Measurements from ENCODE around the gene APLNR. TPM values are rescaled to one million over a fixed set of nuclear protein-coding genes. Genes with fewer than 3 reads are reported as not detected.

The APLNR gene
- polyA plus RNA-seq, 3 donors: not detected

DNA sequence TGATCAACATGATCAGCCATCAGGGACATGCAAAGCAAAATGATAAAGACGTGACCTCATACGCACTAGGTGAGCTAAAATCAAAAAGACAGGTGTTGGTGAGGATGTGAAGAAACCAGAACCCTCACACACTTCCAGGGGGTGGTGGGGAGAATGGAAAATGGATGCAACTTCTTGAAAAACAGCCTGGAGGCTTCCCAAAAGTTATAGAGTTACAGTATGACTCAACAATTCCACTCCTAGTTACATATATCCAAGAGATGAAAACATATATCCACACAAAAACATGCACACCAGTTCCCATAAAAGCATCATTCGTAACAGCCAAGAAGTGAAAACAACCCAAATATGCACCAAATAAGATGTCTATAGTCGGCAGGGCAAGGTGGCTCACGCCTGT lies 42.1 kb upstream of the APLNR start:
- H3K27ac ChIP-seq (ENCODE audit: low read depth in 1 of 2, low read length in 2 of 2): no peak overlapping the region
- H3K36me3 Mint-ChIP-seq: no peaks in the 10 kb centered on the region
- TF ChIP-seq, protein P1, sequence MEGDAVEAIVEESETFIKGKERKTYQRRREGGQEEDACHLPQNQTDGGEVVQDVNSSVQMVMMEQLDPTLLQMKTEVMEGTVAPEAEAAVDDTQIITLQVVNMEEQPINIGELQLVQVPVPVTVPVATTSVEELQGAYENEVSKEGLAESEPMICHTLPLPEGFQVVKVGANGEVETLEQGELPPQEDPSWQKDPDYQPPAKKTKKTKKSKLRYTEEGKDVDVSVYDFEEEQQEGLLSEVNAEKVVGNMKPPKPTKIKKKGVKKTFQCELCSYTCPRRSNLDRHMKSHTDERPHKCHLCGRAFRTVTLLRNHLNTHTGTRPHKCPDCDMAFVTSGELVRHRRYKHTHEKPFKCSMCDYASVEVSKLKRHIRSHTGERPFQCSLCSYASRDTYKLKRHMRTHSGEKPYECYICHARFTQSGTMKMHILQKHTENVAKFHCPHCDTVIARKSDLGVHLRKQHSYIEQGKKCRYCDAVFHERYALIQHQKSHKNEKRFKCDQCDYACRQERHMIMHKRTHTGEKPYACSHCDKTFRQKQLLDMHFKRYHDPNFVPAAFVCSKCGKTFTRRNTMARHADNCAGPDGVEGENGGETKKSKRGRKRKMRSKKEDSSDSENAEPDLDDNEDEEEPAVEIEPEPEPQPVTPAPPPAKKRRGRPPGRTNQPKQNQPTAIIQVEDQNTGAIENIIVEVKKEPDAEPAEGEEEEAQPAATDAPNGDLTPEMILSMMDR (IDR thresholded peaks at IDR 0.05): no peak
- peaks cover 14% of the 10 kb centered on the region in 2 donors for H3K4me1 ChIP-seq (ENCODE audit: control insufficient read depth in 1 of 2, insufficient read depth in 2 of 2, low read length in 2 of 2)
- H3K4me3 ChIP-seq (replicated peaks in 1 of 3; ENCODE audit: low read depth in 2 of 3, low read length in 3 of 3): no peak overlapping the region
- no peak overlapping the region for H3K9ac ChIP-seq (ENCODE audit: insufficient read depth, low read length, poor library complexity, severe bottlenecking)
- H3K27ac Mint-ChIP-seq: no peak overlapping the region
- DNase-seq: no peak
- intact Hi-C loops (cut with micrococcal nuclease): no loop called here
- no peak overlapping the region for H2AFZ ChIP-seq (ENCODE audit: insufficient read depth, low read depth, low read length, poor library complexity, severe bottlenecking)
- peaks cover 17% of the 10 kb centered on the region for H3K4me1 Mint-ChIP-seq
- H3K27me3 Mint-ChIP-seq (ENCODE audit: low read depth in 3 of 3): peaks cover 9 to 15% (median 9%) of the 10 kb centered on the region in 3 donors
- H4K20me1 ChIP-seq (ENCODE audit: insufficient read depth, low read length): no peaks in the 10 kb centered on the region
- 100% methylated on average over 2 of the region's 5 CpGs for WGBS (ENCODE audit: insufficient coverage)
- H3K9me3 ChIP-seq (replicated peaks in 1 of 2; ENCODE audit: control insufficient read depth in 1 of 2, insufficient read depth in 1 of 2, low read length in 2 of 2): no peaks in the 10 kb centered on the region
- no peaks in the 10 kb centered on the region for H3K79me2 ChIP-seq (ENCODE audit: insufficient read depth, low read length)
- peaks cover 0 to 2% of the 10 kb centered on the region in 2 donors for H3K27me3 ChIP-seq (ENCODE audit: control insufficient read depth in 2 of 2, insufficient read depth in 2 of 2, low read length in 2 of 2)
- peaks cover 0 to 10% (median 3%) of the 10 kb centered on the region in 7 donors for H3K9me3 Mint-ChIP-seq
- H3K4me3 Mint-ChIP-seq: no peak overlapping the region
- no peak overlapping the region for H3K4me2 ChIP-seq (replicated peaks; ENCODE audit: extremely low read depth, low read length, poor library complexity, severe bottlenecking)
- H3K36me3 ChIP-seq (replicated peaks in 1 of 2; ENCODE audit: control insufficient read depth in 1 of 2, insufficient read depth in 2 of 2, low read length in 2 of 2): no peaks in the 10 kb centered on the region

DNA sequence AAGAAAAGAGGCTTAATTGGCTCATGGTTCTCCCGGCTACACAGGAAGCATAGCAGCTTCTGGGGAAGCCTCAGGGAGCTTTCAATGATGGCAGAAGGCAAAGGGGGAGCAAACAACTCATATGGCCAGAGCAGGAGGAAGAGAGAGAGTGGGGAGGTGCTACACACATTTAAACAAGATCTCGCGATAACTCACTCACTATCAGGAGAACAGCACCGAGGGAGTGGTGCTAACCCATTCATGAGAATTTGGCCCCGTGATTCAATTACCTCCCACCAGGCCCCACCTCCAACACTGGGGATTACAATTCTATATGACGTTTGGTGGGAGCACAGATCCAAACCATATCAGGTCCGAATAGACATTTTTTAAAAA lies 41.7 kb upstream of the APLNR start:
- Mint-ChIP-seq H3K27me3 (ENCODE audit: low read depth in 3 of 3) (peaks cover 9 to 16% (median 9%) of the 10 kb centered on the region in 3 donors), H3K4me3 (no peak overlapping the region), H3K36me3 (no peaks in the 10 kb centered on the region), H3K27ac (no peak overlapping the region), H3K4me1 (peaks cover 17% of the 10 kb centered on the region), H3K9me3 (peaks cover 0 to 14% (median 4%) of the 10 kb centered on the region in 7 donors)
- Histone ChIP-seq H3K9ac (ENCODE audit: insufficient read depth, low read length, poor library complexity, severe bottlenecking) (no peak overlapping the region), H3K4me3 (replicated peaks in 1 of 3; ENCODE audit: low read depth in 2 of 3, low read length in 3 of 3) (no peak overlapping the region), H3K4me1 (ENCODE audit: control insufficient read depth in 1 of 2, insufficient read depth in 2 of 2, low read length in 2 of 2) (peaks cover 14% of the 10 kb centered on the region in 2 donors), H3K79me2 (ENCODE audit: insufficient read depth, low read length) (no peaks in the 10 kb centered on the region), H2AFZ (ENCODE audit: insufficient read depth, low read depth, low read length, poor library complexity, severe bottlenecking) (no peak overlapping the region), H3K9me3 (replicated peaks in 1 of 2; ENCODE audit: control insufficient read depth in 1 of 2, insufficient read depth in 1 of 2, low read length in 2 of 2) (peaks cover under 1% of the 10 kb centered on the region in 2 donors), H3K36me3 (replicated peaks in 1 of 2; ENCODE audit: control insufficient read depth in 1 of 2, insufficient read depth in 2 of 2, low read length in 2 of 2) (no peaks in the 10 kb centered on the region), H3K27ac (ENCODE audit: low read depth in 1 of 2, low read length in 2 of 2) (no peak overlapping the region), H3K27me3 (ENCODE audit: control insufficient read depth in 2 of 2, insufficient read depth in 2 of 2, low read length in 2 of 2) (peaks cover 0 to 2% of the 10 kb centered on the region in 2 donors), H3K4me2 (replicated peaks; ENCODE audit: extremely low read depth, low read length, poor library complexity, severe bottlenecking) (no peak overlapping the region), H4K20me1 (ENCODE audit: insufficient read depth, low read length) (no peaks in the 10 kb centered on the region)
- TF ChIP-seq, protein P1 (IDR thresholded peaks at IDR 0.05): no peak
- no peak for DNase-seq
- 93% methylated on average over 4 of the region's 7 CpGs for WGBS (ENCODE audit: insufficient coverage)
- intact Hi-C loops (cut with micrococcal nuclease): no loop called here
